NCI-H748 treated with DMSO at 0.1 percent for 48 hours (cell line): ENCODE measurements around the gene RHCG.
"Not testable (repeated sequence)": the region's sequence is repeated elsewhere in the genome, so short reads cannot be mapped to it uniquely, and the experiment has no call there.

ENCODE experiments used
- DNase-seq: peaks from one replicate; lab custom pipeline; 2025; lab: John Stamatoyannopoulos, UW

The RHCG gene

GRCh38 chr15:89477411-89478242, 18.8 kb downstream of the RHCG start:
- DNase-seq = no peak

- no peak for DNase-seq
Observed at GRCh38 chr15:89475661-89476060, 20.7 kb downstream of the RHCG start.

- peak; percentile 4 for DNase-seq
Observed at GRCh38 chr15:89472785-89473256, 23.6 kb downstream of the RHCG start.

- DNase-seq = peak; percentile 15
Observed at GRCh38 chr15:89469426-89470096, 26.8 kb downstream of the RHCG start.

- not testable (repeated sequence) for DNase-seq
Observed at GRCh38 chr15:89468813-89469212, 27.6 kb downstream of the RHCG start.

- DNase-seq = no peak
Observed at GRCh38 chr15:89463113-89463512, 33.3 kb downstream of the RHCG start.

GRCh38 chr15:89462198-89462912, 34.0 kb downstream of the RHCG start:
- no peak for DNase-seq

GRCh38 chr15:89461386-89461785, 35.0 kb downstream of the RHCG start:
- no peak for DNase-seq

GRCh38 chr15:89460048-89460447, 36.3 kb downstream of the RHCG start:
- DNase-seq = no peak

- DNase-seq = no peak
Observed at GRCh38 chr15:89459271-89460038, 36.9 kb downstream of the RHCG start.

GRCh38 chr15:89458440-89458839, 37.9 kb downstream of the RHCG start:
- DNase-seq = no peak

GRCh38 chr15:89457086-89457485, 39.3 kb downstream of the RHCG start:
- no peak for DNase-seq

GRCh38 chr15:89455535-89455934, 40.8 kb downstream of the RHCG start:
- DNase-seq = no peak

GRCh38 chr15:89452330-89452836, 44.0 kb downstream of the RHCG start:
- no peak for DNase-seq

- DNase-seq = no peak
Observed at GRCh38 chr15:89451846-89452245, 44.5 kb downstream of the RHCG start.

- DNase-seq = no peak
Observed at GRCh38 chr15:89450076-89451006, 46.0 kb downstream of the RHCG start.

- DNase-seq = no peak
Observed at GRCh38 chr15:89448825-89449224, 47.6 kb downstream of the RHCG start.

- DNase-seq = no peak
Observed at GRCh38 chr15:89447676-89448075, 48.7 kb downstream of the RHCG start.

- DNase-seq = no peak
Observed at GRCh38 chr15:89446255-89446891, 50.0 kb downstream of the RHCG start.

GRCh38 chr15:89445518-89445917, 50.9 kb downstream of the RHCG start:
- no peak for DNase-seq
